OCI-LY3 (cell line): Measurements from ENCODE around the gene DELE1.

ENCODE experiments used
- EZH2phosphoT487 ChIP-seq: fragments of 200-600 bp; shearing (Covaris generic); IDR thresholded peaks from 2 replicates; pipeline ENCODE4 v1.6.1; 2018; ENCODE audit warnings: antibody characterized with exemption, mixed run types, low read depth
- TF ChIP-seq, protein P1 (sequence below): fragments of 200-600, 300-600 bp; sonication (generic); IDR thresholded peaks from 2 replicates; pipeline ENCODE4 v1.5.1; 2014; ENCODE audit warnings: antibody characterized with exemption, low read length, low read depth

DNA sequence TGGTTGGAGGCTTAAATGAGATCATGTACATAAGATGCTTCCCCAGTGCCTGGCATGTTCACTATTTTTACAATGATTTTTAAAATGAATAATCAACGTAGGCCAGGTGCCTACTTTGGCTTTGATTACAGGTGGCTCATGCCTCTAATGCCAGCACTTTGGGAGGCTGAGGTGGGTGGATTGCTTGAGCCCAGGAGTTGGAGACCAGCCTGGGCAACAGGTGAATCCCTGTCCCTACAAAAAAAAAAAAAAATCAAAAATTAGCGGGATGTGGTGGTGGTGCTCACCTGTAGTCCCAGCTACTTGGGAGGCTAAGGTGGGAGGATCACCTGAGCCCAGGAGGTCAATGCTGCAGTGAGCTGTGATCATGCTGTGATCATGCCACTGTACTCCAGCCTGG, 25.1 kb downstream of the DELE1 start:
- TF ChIP-seq, protein P1, sequence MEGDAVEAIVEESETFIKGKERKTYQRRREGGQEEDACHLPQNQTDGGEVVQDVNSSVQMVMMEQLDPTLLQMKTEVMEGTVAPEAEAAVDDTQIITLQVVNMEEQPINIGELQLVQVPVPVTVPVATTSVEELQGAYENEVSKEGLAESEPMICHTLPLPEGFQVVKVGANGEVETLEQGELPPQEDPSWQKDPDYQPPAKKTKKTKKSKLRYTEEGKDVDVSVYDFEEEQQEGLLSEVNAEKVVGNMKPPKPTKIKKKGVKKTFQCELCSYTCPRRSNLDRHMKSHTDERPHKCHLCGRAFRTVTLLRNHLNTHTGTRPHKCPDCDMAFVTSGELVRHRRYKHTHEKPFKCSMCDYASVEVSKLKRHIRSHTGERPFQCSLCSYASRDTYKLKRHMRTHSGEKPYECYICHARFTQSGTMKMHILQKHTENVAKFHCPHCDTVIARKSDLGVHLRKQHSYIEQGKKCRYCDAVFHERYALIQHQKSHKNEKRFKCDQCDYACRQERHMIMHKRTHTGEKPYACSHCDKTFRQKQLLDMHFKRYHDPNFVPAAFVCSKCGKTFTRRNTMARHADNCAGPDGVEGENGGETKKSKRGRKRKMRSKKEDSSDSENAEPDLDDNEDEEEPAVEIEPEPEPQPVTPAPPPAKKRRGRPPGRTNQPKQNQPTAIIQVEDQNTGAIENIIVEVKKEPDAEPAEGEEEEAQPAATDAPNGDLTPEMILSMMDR = no peak
- no peak for TF ChIP-seq EZH2phosphoT487
